Endodermal cell (in vitro differentiated cells): ENCODE data around the gene THADA. TPM values are rescaled to one million over a fixed set of nuclear protein-coding genes. Genes with fewer than 3 reads are reported as not detected.

Source experiments
- DNase-seq: peaks from one replicate; pipeline ENCODE4 v3.0.0-alpha.2; 2017
- H3K27ac ChIP-seq: 2 replicates; pipeline ENCODE4 v1.5.1; 2013; ENCODE audit warnings: mild to moderate bottlenecking, low read depth, low read length, moderate library complexity
- H3K27me3 ChIP-seq: 2 replicates; pipeline ENCODE4 v1.6.1; 2013; ENCODE audit warnings: mild to moderate bottlenecking, low read length, moderate library complexity; ENCODE audit not compliant: insufficient read depth, control insufficient read depth, poor library complexity, severe bottlenecking
- H3K36me3 ChIP-seq: 2 replicates; pipeline ENCODE4 v1.7.0; 2013; ENCODE audit warnings: mild to moderate bottlenecking, low read length, moderate library complexity; ENCODE audit not compliant: control insufficient read depth, insufficient read depth
- H3K4me1 ChIP-seq: one replicate; pipeline ENCODE4 v1.7.0; 2013; ENCODE audit warnings: low read length; ENCODE audit not compliant: control insufficient read depth, insufficient read depth
- H3K4me3 ChIP-seq: 2 replicates; pipeline ENCODE4 v1.5.1; 2013; ENCODE audit warnings: mild to moderate bottlenecking, low read length, moderate library complexity
- H3K9ac ChIP-seq: 2 replicates; pipeline ENCODE4 v1.6.1; 2013; ENCODE audit warnings: mild to moderate bottlenecking, low read length, moderate library complexity; ENCODE audit not compliant: poor library complexity, severe bottlenecking; ENCODE audit errors: extremely low read depth
- H3K9me3 ChIP-seq: 2 replicates; pipeline ENCODE4 v1.6.1; 2013; ENCODE audit warnings: mild to moderate bottlenecking, low read length, moderate library complexity; ENCODE audit not compliant: control insufficient read depth
- H3K27ac Mint-ChIP-seq: 2 replicates; pipeline ENCODE4 v1.8.0; 2020; ENCODE audit warnings: mixed read lengths
- H3K27me3 Mint-ChIP-seq: 2 replicates; pipeline ENCODE4 v1.8.0; 2021; ENCODE audit warnings: mild to moderate bottlenecking, mixed read lengths; ENCODE audit not compliant: insufficient read depth
- H3K36me3 Mint-ChIP-seq: 2 replicates; pipeline ENCODE4 v1.8.0; 2020; ENCODE audit warnings: low read depth, mixed read lengths
- H3K4me1 Mint-ChIP-seq: 2 replicates; pipeline ENCODE4 v1.8.0; 2020; ENCODE audit warnings: mixed read lengths
- H3K4me3 Mint-ChIP-seq: 2 replicates; pipeline ENCODE4 v1.8.0; 2020; ENCODE audit warnings: mild to moderate bottlenecking, moderate library complexity, mixed read lengths
- H3K9me3 Mint-ChIP-seq: 2 replicates; pipeline ENCODE4 v1.8.0; 2020; ENCODE audit warnings: mild to moderate bottlenecking, mixed read lengths
- CTCF ChIP-seq: fragments of 200-600 bp; sonication (generic); conservative IDR thresholded peaks from 2 replicates; pipeline ENCODE4 v1.5.0; 2021; ENCODE audit warnings: antibody characterized with exemption, mild to moderate bottlenecking
- WGBS, 2 experiments: methylation state at CpG; one replicate each; pipeline versions ENCODE4 v1.1.5 to v1.1.7; 2013; ENCODE audit warnings: missing lambda C conversion rate in 2 of 2, mixed read lengths in 1 of 2; ENCODE audit not compliant: insufficient coverage in 1 of 2, insufficient read length in 1 of 2; 5-methylcytosine and 5-hydroxymethylcytosine counted together
- total RNA-seq, 2 donors: library from RNA; stranded (reverse); fragmentation: NEBNext Ultra II Directional in 1 of 2; extraction: Animal tissue kit (Norgen Biotek cat#: 25700) in 1 of 2; gene quantifications; 2 replicates in 1 of 2; 3 replicates in 1 of 2; pipeline ENCODE4 v1.2.1, GENCODE V29; 2021

Gene THADA
- total RNA-seq, 2 donors from 2014 or later: 32.8 to 35.0 TPM

- H3K27me3 ChIP-seq: no peaks in the 10 kb centered on the region
- H3K27ac ChIP-seq: no peak overlapping the region
- WGBS, 2 experiments: 92 to 100% methylated on average over 2 of the region's 2 CpGs
- no peak overlapping the region for H3K9ac ChIP-seq
- Mint-ChIP-seq H3K27me3 (no peaks in the 10 kb centered on the region), H3K4me3 (no peak overlapping the region), H3K27ac (no peak overlapping the region), H3K36me3 (no peaks in the 10 kb centered on the region), H3K4me1 (peaks cover 52% of the 10 kb centered on the region), H3K9me3 (no peaks in the 10 kb centered on the region)
- H3K4me3 ChIP-seq: no peak overlapping the region
- no peak for DNase-seq
- peaks cover 2% of the 10 kb centered on the region for H3K4me1 ChIP-seq
- no peaks in the 10 kb centered on the region for H3K9me3 ChIP-seq
- TF ChIP-seq CTCF: no peak
- no peaks in the 10 kb centered on the region for H3K36me3 ChIP-seq
Observed at GRCh38 chr2:43454791-43455190, 141.0 kb downstream of the THADA start.

GRCh38 chr2:43453179-43454170, 142.4 kb downstream of the THADA start:
- Histone ChIP-seq H3K9ac (no peak overlapping the region), H3K9me3 (no peaks in the 10 kb centered on the region), H3K27me3 (no peaks in the 10 kb centered on the region), H3K4me1 (no peaks in the 10 kb centered on the region), H3K27ac (no peak overlapping the region), H3K4me3 (no peak overlapping the region), H3K36me3 (no peaks in the 10 kb centered on the region)
- WGBS, 2 experiments: 91 to 94% methylated on average over 4 to 6 of the region's 6 CpGs
- no peak for TF ChIP-seq CTCF
- H3K36me3 Mint-ChIP-seq: no peaks in the 10 kb centered on the region
- no peaks in the 10 kb centered on the region for H3K9me3 Mint-ChIP-seq
- H3K4me1 Mint-ChIP-seq: peaks cover 59% of the 10 kb centered on the region
- no peak overlapping the region for H3K4me3 Mint-ChIP-seq
- DNase-seq: no peak
- no peak overlapping the region for H3K27ac Mint-ChIP-seq
- no peaks in the 10 kb centered on the region for H3K27me3 Mint-ChIP-seq

- Histone ChIP-seq H3K4me3 (no peak overlapping the region), H3K4me1 (peaks cover 5% of the 10 kb centered on the region), H3K27ac (no peak overlapping the region), H3K27me3 (no peaks in the 10 kb centered on the region), H3K36me3 (no peaks in the 10 kb centered on the region), H3K9me3 (no peaks in the 10 kb centered on the region), H3K9ac (no peak overlapping the region)
- DNase-seq: no peak
- TF ChIP-seq CTCF: no peak
- Mint-ChIP-seq H3K27me3 (no peaks in the 10 kb centered on the region), H3K27ac (no peak overlapping the region), H3K4me1 (peaks cover 63% of the 10 kb centered on the region), H3K36me3 (no peaks in the 10 kb centered on the region), H3K9me3 (no peaks in the 10 kb centered on the region), H3K4me3 (no peak overlapping the region)
- 97 to 100% methylated on average over 1 of the region's 1 CpG for WGBS, 2 experiments
Observed at GRCh38 chr2:43452318-43452731, 143.5 kb downstream of the THADA start.
